ENCODE measurements around the gene FOXO3.

The FOXO3 gene

GRCh38 chr6:108671175-108671574 is 110.5 kb downstream of the FOXO3 start:
- in situ Hi-C loops (cut with HindIII; ENCODE audit: low pct_ligation_motif_present, low sequenced_read_pairs) = no loop called here
- TF ChIP-seq CTCF (IDR thresholded peaks at IDR 0.05; ENCODE audit: low read depth, low read length, missing control alignments) = no peak
- Histone ChIP-seq H3K4me3 (ENCODE audit: low read depth, low read length) (no peak overlapping the region), H3K36me3 (replicated peaks) (no peaks in the 10 kb centered on the region), H3K27me3 (replicated peaks) (no peaks in the 10 kb centered on the region), H3K27ac (no peak overlapping the region)
- no peak for DNase-seq

GRCh38 chr6:108671790-108672189 is 111.1 kb downstream of the FOXO3 start:
- no peak for DNase-seq
- H3K27me3 ChIP-seq (replicated peaks) = no peaks in the 10 kb centered on the region
- no peak for TF ChIP-seq CTCF (IDR thresholded peaks at IDR 0.05; ENCODE audit: low read depth, low read length, missing control alignments)
- in situ Hi-C loops (cut with HindIII; ENCODE audit: low pct_ligation_motif_present, low sequenced_read_pairs) = no loop called here
- no peaks in the 10 kb centered on the region for H3K36me3 ChIP-seq (replicated peaks)
- H3K4me3 ChIP-seq (ENCODE audit: low read depth, low read length) = no peak overlapping the region
- no peak overlapping the region for H3K27ac ChIP-seq

GRCh38 chr6:108672641-108673040 is 111.9 kb downstream of the FOXO3 start:
- no peak for TF ChIP-seq CTCF (IDR thresholded peaks at IDR 0.05; ENCODE audit: low read depth, low read length, missing control alignments)
- Histone ChIP-seq H3K36me3 (replicated peaks) (no peaks in the 10 kb centered on the region), H3K27me3 (replicated peaks) (no peaks in the 10 kb centered on the region), H3K27ac (no peak overlapping the region), H3K4me3 (ENCODE audit: low read depth, low read length) (no peak overlapping the region)
- in situ Hi-C loops (cut with HindIII; ENCODE audit: low pct_ligation_motif_present, low sequenced_read_pairs) = no loop called here
- DNase-seq = no peak

- H3K27ac ChIP-seq = no peak overlapping the region
- in situ Hi-C loops (cut with HindIII; ENCODE audit: low pct_ligation_motif_present, low sequenced_read_pairs) = no loop called here
- no peak for TF ChIP-seq CTCF (IDR thresholded peaks at IDR 0.05; ENCODE audit: low read depth, low read length, missing control alignments)
- H3K4me3 ChIP-seq (ENCODE audit: low read depth, low read length) = no peak overlapping the region
- no peak for DNase-seq
- no peaks in the 10 kb centered on the region for H3K27me3 ChIP-seq (replicated peaks)
- H3K36me3 ChIP-seq (replicated peaks) = no peaks in the 10 kb centered on the region
Observed at GRCh38 chr6:108673153-108673552, 112.4 kb downstream of the FOXO3 start.

- DNase-seq = no peak
- Histone ChIP-seq H3K36me3 (replicated peaks) (no peaks in the 10 kb centered on the region), H3K27me3 (replicated peaks) (no peaks in the 10 kb centered on the region), H3K27ac (no peak overlapping the region), H3K4me3 (ENCODE audit: low read depth, low read length) (no peak overlapping the region)
- no peak for TF ChIP-seq CTCF (IDR thresholded peaks at IDR 0.05; ENCODE audit: low read depth, low read length, missing control alignments)
- in situ Hi-C loops (cut with HindIII; ENCODE audit: low pct_ligation_motif_present, low sequenced_read_pairs) = no loop called here
Observed at GRCh38 chr6:108673602-108674001, 112.9 kb downstream of the FOXO3 start.

All from brain microvascular endothelial cell (primary cell).